ENCODE measurements around the gene ZNF423.

The ZNF423 gene

GRCh38 chr16:49459953-49460735, 395.8 kb downstream of the ZNF423 start:
- no peak overlapping the region for H3K4me2 ChIP-seq (ENCODE audit: low read depth, low read length)
- DNase-seq, result no peak
- TF ChIP-seq EZH2phosphoT487 (IDR thresholded peaks at IDR 0.05; ENCODE audit: low read length) (no peak), EZH2 (optimal IDR thresholded peaks at IDR 0.05; ENCODE audit: low read depth, low read length) (no peak), CTCF (IDR thresholded peaks at IDR 0.05; ENCODE audit: low read length) (no peak)
- no peaks in the 10 kb centered on the region for H3K27me3 ChIP-seq (replicated peaks; ENCODE audit: insufficient read depth, low read length)
- H3K9me3 ChIP-seq (replicated peaks; ENCODE audit: insufficient read depth, low read length), result no peaks in the 10 kb centered on the region
- H3K36me3 ChIP-seq (replicated peaks; ENCODE audit: insufficient read depth, low read length), result no peaks in the 10 kb centered on the region
- H3K27ac ChIP-seq (ENCODE audit: low read length), result no peak overlapping the region
- H3K9ac ChIP-seq (ENCODE audit: low read length), result no peak overlapping the region
- no peaks in the 10 kb centered on the region for H4K20me1 ChIP-seq (ENCODE audit: insufficient read depth, low read length)
- no peak overlapping the region for H3K4me3 ChIP-seq (ENCODE audit: low read length)
- 0 out of 2 replicates have a peak, but pooled peaks cover 3% of the 10 kb centered on the region for H3K79me2 ChIP-seq (ENCODE audit: low read length)
- no peaks in the 10 kb centered on the region for H3K9me2 ChIP-seq (replicated peaks; ENCODE audit: insufficient read depth, low read length)
- H3F3A ChIP-seq (ENCODE audit: insufficient read depth, low read length), result peaks cover 10% of the 10 kb centered on the region; the same call in 1 of the 2 replicates
- H3K4me1 ChIP-seq (ENCODE audit: low read length), result peaks cover 13% of the 10 kb centered on the region
- H2AFZ ChIP-seq (ENCODE audit: low read length), result no peak overlapping the region

- H3K9me2 ChIP-seq (replicated peaks; ENCODE audit: insufficient read depth, low read length), result no peaks in the 10 kb centered on the region
- no peak for DNase-seq
- H3K9ac ChIP-seq (ENCODE audit: low read length), result no peak overlapping the region
- no peak overlapping the region for H3K4me2 ChIP-seq (ENCODE audit: low read depth, low read length)
- no peak overlapping the region for H3K27ac ChIP-seq (ENCODE audit: low read length)
- no peaks in the 10 kb centered on the region for H3K9me3 ChIP-seq (replicated peaks; ENCODE audit: insufficient read depth, low read length)
- H3K27me3 ChIP-seq (replicated peaks; ENCODE audit: insufficient read depth, low read length), result no peaks in the 10 kb centered on the region
- 0 out of 2 replicates have a peak, but pooled peaks cover 3% of the 10 kb centered on the region for H3K79me2 ChIP-seq (ENCODE audit: low read length)
- peaks cover 13% of the 10 kb centered on the region for H3K4me1 ChIP-seq (ENCODE audit: low read length)
- TF ChIP-seq EZH2 (optimal IDR thresholded peaks at IDR 0.05; ENCODE audit: low read depth, low read length) (no peak), EZH2phosphoT487 (IDR thresholded peaks at IDR 0.05; ENCODE audit: low read length) (no peak), CTCF (IDR thresholded peaks at IDR 0.05; ENCODE audit: low read length) (no peak)
- H3K36me3 ChIP-seq (replicated peaks; ENCODE audit: insufficient read depth, low read length), result no peaks in the 10 kb centered on the region
- no peak overlapping the region for H3K4me3 ChIP-seq (ENCODE audit: low read length)
- H4K20me1 ChIP-seq (ENCODE audit: insufficient read depth, low read length), result no peaks in the 10 kb centered on the region
- peaks cover 2% of the 10 kb centered on the region; the same call in 1 of the 2 replicates for H3F3A ChIP-seq (ENCODE audit: insufficient read depth, low read length)
- H2AFZ ChIP-seq (ENCODE audit: low read length), result no peak overlapping the region
These were observed 397.1 kb downstream of the ZNF423 start for GRCh38 chr16:49458656-49459445.

- H3K4me1 ChIP-seq (ENCODE audit: low read length), result peaks cover 11% of the 10 kb centered on the region
These were observed 397.7 kb downstream of the ZNF423 start for GRCh38 chr16:49458243-49458642.

More at GRCh38 chr16:49458243-49458642, 397.7 kb downstream of the ZNF423 start:
- no peaks in the 10 kb centered on the region for H3K36me3 ChIP-seq (replicated peaks; ENCODE audit: insufficient read depth, low read length)
- H3K79me2 ChIP-seq (ENCODE audit: low read length), result 0 out of 2 replicates have a peak, but pooled peaks cover 3% of the 10 kb centered on the region
- no peak overlapping the region for H3K4me2 ChIP-seq (ENCODE audit: low read depth, low read length)
- no peak overlapping the region for H3K9ac ChIP-seq (ENCODE audit: low read length)
- no peak overlapping the region for H2AFZ ChIP-seq (ENCODE audit: low read length)
- H3K27ac ChIP-seq (ENCODE audit: low read length), result no peak overlapping the region
- no peaks in the 10 kb centered on the region for H4K20me1 ChIP-seq (ENCODE audit: insufficient read depth, low read length)
- no peak overlapping the region for H3K4me3 ChIP-seq (ENCODE audit: low read length)
- no peak for TF ChIP-seq CTCF (IDR thresholded peaks at IDR 0.05; ENCODE audit: low read length)
- no peak for TF ChIP-seq EZH2 (optimal IDR thresholded peaks at IDR 0.05; ENCODE audit: low read depth, low read length)
- TF ChIP-seq EZH2phosphoT487 (IDR thresholded peaks at IDR 0.05; ENCODE audit: low read length), result no peak
- H3F3A ChIP-seq (ENCODE audit: insufficient read depth, low read length), result no peaks in the 10 kb centered on the region
- no peaks in the 10 kb centered on the region for H3K9me3 ChIP-seq (replicated peaks; ENCODE audit: insufficient read depth, low read length)
- no peaks in the 10 kb centered on the region for H3K9me2 ChIP-seq (replicated peaks; ENCODE audit: insufficient read depth, low read length)
- DNase-seq, result no peak
- no peaks in the 10 kb centered on the region for H3K27me3 ChIP-seq (replicated peaks; ENCODE audit: insufficient read depth, low read length)

Data from MM.1S (cell line).